ENCODE data around the gene SPECC1. TPM values are rescaled to one million over a fixed set of nuclear protein-coding genes. Genes with fewer than 3 reads are reported as not detected.

The SPECC1 gene
- total and polyA plus RNA-seq, 9 of the 15 experiments (the other 6 are each of a cell fraction or from before 2014, with no cell fraction given) = 2.4 to 19.6 (median 14.7) TPM

DNA sequence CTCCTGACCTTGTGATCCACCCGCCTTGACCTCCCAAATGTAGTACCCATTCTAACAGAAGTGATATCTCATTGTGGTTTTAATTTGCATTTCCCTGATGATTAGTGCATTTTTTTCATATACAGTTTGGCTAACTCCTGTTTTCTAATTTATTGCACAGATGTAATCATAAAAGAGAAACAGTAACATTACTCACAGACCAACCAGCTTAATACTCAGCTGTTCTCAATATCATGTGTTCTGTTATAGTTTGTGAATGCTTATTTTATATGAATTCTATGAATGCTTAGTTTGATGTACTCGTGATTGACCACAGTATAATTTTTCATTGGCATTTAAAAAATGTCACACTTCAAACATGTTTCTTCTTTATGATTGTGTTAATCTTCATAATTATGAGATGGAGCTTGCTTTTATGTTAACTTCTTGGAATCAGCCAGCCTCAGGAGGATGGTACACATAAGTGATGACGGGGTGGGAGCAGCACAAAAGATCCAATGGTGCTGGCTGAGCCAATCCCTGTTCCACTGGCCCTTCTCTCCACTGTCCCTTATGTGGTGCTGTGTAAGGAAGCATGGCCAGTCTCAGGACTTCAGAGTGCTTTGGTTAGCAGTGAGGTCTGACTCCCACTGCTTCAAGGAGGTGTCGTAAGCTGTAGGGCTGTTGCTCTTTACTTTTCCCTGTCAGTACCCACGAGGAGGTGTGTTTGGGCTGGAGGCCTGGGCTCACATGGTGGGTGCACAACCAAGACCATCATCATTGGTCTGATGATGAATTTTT is 191.0 kb downstream of the SPECC1 start:
- peaks cover 7% of the 10 kb centered on the region; the same call in 2 of the 3 replicates for H3K36me3 ChIP-seq (ENCODE audit: control insufficient read depth, insufficient read depth, low read length)
- DNase-seq (ENCODE audit: extremely low read depth in 1 of 4, low spot score in 3 of 4) = no peak
- ChIA-PET POLR2A (no interaction called here), CTCF (ENCODE audit: low intra/inter-chr PET ratio) (no interaction called here)
- no peaks in the 10 kb centered on the region for H3K9me3 ChIP-seq (replicated peaks; ENCODE audit: control insufficient read depth, insufficient read depth, low read depth, low read length)
- no peak overlapping the region for H3K9ac ChIP-seq (ENCODE audit: insufficient read depth in 1 of 2, low read depth in 2 of 2, low read length in 2 of 2)
- no peaks in the 10 kb centered on the region for H3K9me1 ChIP-seq (ENCODE audit: control insufficient read depth, insufficient read depth, low read length)
- no peaks in the 10 kb centered on the region for H3K79me2 ChIP-seq (ENCODE audit: control insufficient read depth, insufficient read depth, low read length)
- WGBS (ENCODE audit: insufficient coverage, low coverage, missing lambda C conversion rate) = 75% methylated on average over 4 of the region's 5 CpGs
- H2AFZ ChIP-seq (ENCODE audit: low read depth, low read length) = no peak overlapping the region
- H4K20me1 ChIP-seq (replicated peaks; ENCODE audit: control insufficient read depth, insufficient read depth, low read length) = no peaks in the 10 kb centered on the region
- BruUV-seq (replicated peaks) = no TSS peak
- no peak for TF ChIP-seq RFX1 (IDR thresholded peaks at IDR 0.05)
- TF ChIP-seq HNRNPL (IDR thresholded peaks at IDR 0.05; ENCODE audit: low read depth, low read length) = no peak
- TF ChIP-seq, protein P1, sequence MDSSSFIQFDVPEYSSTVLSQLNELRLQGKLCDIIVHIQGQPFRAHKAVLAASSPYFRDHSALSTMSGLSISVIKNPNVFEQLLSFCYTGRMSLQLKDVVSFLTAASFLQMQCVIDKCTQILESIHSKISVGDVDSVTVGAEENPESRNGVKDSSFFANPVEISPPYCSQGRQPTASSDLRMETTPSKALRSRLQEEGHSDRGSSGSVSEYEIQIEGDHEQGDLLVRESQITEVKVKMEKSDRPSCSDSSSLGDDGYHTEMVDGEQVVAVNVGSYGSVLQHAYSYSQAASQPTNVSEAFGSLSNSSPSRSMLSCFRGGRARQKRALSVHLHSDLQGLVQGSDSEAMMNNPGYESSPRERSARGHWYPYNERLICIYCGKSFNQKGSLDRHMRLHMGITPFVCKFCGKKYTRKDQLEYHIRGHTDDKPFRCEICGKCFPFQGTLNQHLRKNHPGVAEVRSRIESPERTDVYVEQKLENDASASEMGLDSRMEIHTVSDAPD (CRISPR knock-in tag; IDR thresholded peaks at IDR 0.05) = no peak
- no peak for TF ChIP-seq ZNF316 (IDR thresholded peaks at IDR 0.05)
- TF ChIP-seq MYNN (IDR thresholded peaks at IDR 0.05) = no peak
- TF ChIP-seq MYNN (CRISPR knock-in tag; IDR thresholded peaks at IDR 0.05) = no peak
- no peak for TF ChIP-seq SRSF7 (optimal IDR thresholded peaks at IDR 0.05; ENCODE audit: low read depth, low read length)
- TF ChIP-seq CTCFL (IDR thresholded peaks at IDR 0.05; ENCODE audit: borderline replicate concordance, insufficient read depth, low read depth, low read length, poor library complexity, severe bottlenecking) = no peak
- no peak for TF ChIP-seq ZNF444 (CRISPR knock-in tag; IDR thresholded peaks at IDR 0.05)
- TF ChIP-seq MAFF (IDR thresholded peaks at IDR 0.05; ENCODE audit: low read length) = no peak
- TF ChIP-seq MAZ (CRISPR knock-in tag; conservative IDR thresholded peaks at IDR 0.05 in 1 of 2, IDR thresholded peaks at IDR 0.05 in 1 of 2) = no peak
- no peak for TF ChIP-seq MCM5 (IDR thresholded peaks at IDR 0.05; ENCODE audit: low read depth)
- no peak for TF ChIP-seq ZZZ3 (IDR thresholded peaks at IDR 0.05)
- intact Hi-C loops (cut with micrococcal nuclease) (no loop called here), in situ Hi-C loops (cut with MboI) (no loop called here)
- peak; percentile 58; the same call in 2 of the 3 replicates for ATAC-seq
- peak; percentile 54 for FAIRE-seq
- no peak overlapping the region for H3K4me3 ChIP-seq
- no peak overlapping the region for H3K27ac ChIP-seq (ENCODE audit: extremely low read depth, low read depth, low read length)
- H3K4me2 ChIP-seq (ENCODE audit: insufficient read depth, low read length) = no peak overlapping the region
- H3K4me1 ChIP-seq (replicated peaks in 1 of 2; ENCODE audit: control insufficient read depth in 2 of 2, insufficient read depth in 2 of 2, low read length in 2 of 2) = peaks cover 0 to 2% of the 10 kb centered on the region in 2 experiments; a peak in 2 of 5 replicates
- H3K27me3 ChIP-seq (ENCODE audit: control insufficient read depth in 2 of 2, insufficient read depth in 2 of 2, low read length in 2 of 2) = no peaks in the 10 kb centered on the region
